ENCODE data around the gene PDE1C. TPM values are rescaled to one million over a fixed set of nuclear protein-coding genes. Genes with fewer than 3 reads are reported as not detected.

PDE1C gene
- total RNA-seq, 5 donors from 2014 or later (not counting 1 experiment from before 2014, with no cell fraction given) = not detected

DNA sequence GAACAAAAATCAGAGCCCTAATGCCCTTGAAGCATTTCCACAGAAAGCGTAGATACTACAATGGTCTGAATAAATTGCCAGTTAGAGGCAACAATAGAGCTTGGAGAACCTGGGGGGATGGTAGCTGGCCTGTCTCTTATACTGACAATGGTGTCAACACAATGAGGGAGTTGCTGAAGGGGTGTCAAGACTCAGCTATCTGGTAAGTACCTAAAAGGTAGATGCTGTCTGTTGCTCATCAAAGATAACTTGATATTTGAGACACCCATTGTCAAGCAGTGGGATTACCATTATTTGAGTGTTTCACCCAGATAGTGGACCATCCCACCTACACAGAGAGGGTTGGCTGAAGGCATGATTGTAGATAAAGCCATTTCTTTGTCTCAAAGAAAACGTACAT is 72.8 kb downstream of the PDE1C start:
- no peaks in the 10 kb centered on the region for H3K4me1 Mint-ChIP-seq
- Histone ChIP-seq H3K27me3 (replicated peaks in 1 of 2; ENCODE audit: control insufficient read depth in 2 of 2, extremely low read depth in 1 of 2, insufficient read depth in 2 of 2, low read length in 1 of 2) (no peaks in the 10 kb centered on the region), H3K4me3 (ENCODE audit: control insufficient read depth in 1 of 2, extremely low read depth in 1 of 2, low read length in 1 of 2) (no peak overlapping the region), H3K4me1 (ENCODE audit: control insufficient read depth in 1 of 2, extremely low read depth in 1 of 2, insufficient read depth in 2 of 2, low read length in 2 of 2) (no peaks in the 10 kb centered on the region), H3K36me3 (ENCODE audit: control insufficient read depth in 2 of 2, extremely low read depth in 1 of 2, insufficient read depth in 1 of 2, low read length in 1 of 2) (no peaks in the 10 kb centered on the region), H3K27ac (ENCODE audit: low read length) (no peak overlapping the region), H3K9me3 (no peaks in the 10 kb centered on the region)
- H3K36me3 Mint-ChIP-seq = no peaks in the 10 kb centered on the region
- CTCF ChIA-PET = no interaction called here
- WGBS (ENCODE audit: insufficient coverage) = no CpG with 5 or more reads among the region's 2 CpGs
- H3K9me3 Mint-ChIP-seq = peaks cover 7 to 13% (median 11%) of the 10 kb centered on the region in 3 donors
- H3K4me3 Mint-ChIP-seq = no peak overlapping the region
- no peak for DNase-seq
- POLR2A ChIA-PET = no interaction called here
- no peak for ATAC-seq (replicated peaks in 1 of 4)
- no peaks in the 10 kb centered on the region for H3K27me3 Mint-ChIP-seq
- H3K27ac Mint-ChIP-seq = no peak overlapping the region

DNA sequence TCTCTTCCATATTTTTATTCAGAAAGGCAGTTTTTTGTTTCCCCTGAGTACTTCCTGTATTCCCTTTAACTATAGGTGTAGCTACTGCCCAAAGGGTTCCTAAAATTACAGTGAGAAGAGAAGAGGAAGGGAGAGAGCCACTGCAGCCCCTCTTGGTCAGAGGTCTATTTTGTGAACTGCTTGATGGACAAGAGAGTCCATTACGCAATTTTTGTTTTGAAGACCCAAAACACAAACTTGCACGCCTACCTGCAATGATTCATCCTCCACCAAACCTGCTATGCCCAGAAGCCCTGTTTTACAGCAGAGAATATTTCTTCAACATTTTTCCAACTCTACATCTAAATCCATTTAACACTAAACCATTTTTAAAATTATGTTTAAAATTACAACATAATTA is 75.1 kb downstream of the PDE1C start:
- no peaks in the 10 kb centered on the region for H3K4me1 Mint-ChIP-seq
- no peaks in the 10 kb centered on the region for H3K36me3 Mint-ChIP-seq
- POLR2A ChIA-PET = no interaction called here
- Histone ChIP-seq H3K4me3 (ENCODE audit: control insufficient read depth in 1 of 2, extremely low read depth in 1 of 2, low read length in 1 of 2) (no peak overlapping the region), H3K36me3 (ENCODE audit: control insufficient read depth in 2 of 2, extremely low read depth in 1 of 2, insufficient read depth in 1 of 2, low read length in 1 of 2) (no peaks in the 10 kb centered on the region), H3K27ac (ENCODE audit: low read length) (no peak overlapping the region), H3K27me3 (replicated peaks in 1 of 2; ENCODE audit: control insufficient read depth in 2 of 2, extremely low read depth in 1 of 2, insufficient read depth in 2 of 2, low read length in 1 of 2) (no peaks in the 10 kb centered on the region), H3K9me3 (no peaks in the 10 kb centered on the region), H3K4me1 (ENCODE audit: control insufficient read depth in 1 of 2, extremely low read depth in 1 of 2, insufficient read depth in 2 of 2, low read length in 2 of 2) (no peaks in the 10 kb centered on the region)
- peaks cover 0 to 8% (median 7%) of the 10 kb centered on the region in 3 donors for H3K9me3 Mint-ChIP-seq
- no peak overlapping the region for H3K27ac Mint-ChIP-seq
- WGBS (ENCODE audit: insufficient coverage) = 92% methylated on average over 2 of the region's 2 CpGs
- no peak overlapping the region for H3K4me3 Mint-ChIP-seq
- CTCF ChIA-PET = no interaction called here
- ATAC-seq (replicated peaks in 1 of 4) = no peak
- H3K27me3 Mint-ChIP-seq = no peaks in the 10 kb centered on the region
- no peak for DNase-seq

GRCh38 chr7:31991846-31992245 is 78.4 kb downstream of the PDE1C start:
- ChIA-PET POLR2A (no interaction called here), CTCF (no interaction called here)
- Mint-ChIP-seq H3K27me3 (no peaks in the 10 kb centered on the region), H3K4me1 (no peaks in the 10 kb centered on the region), H3K4me3 (no peak overlapping the region), H3K36me3 (no peaks in the 10 kb centered on the region), H3K9me3 (peaks cover 3 to 9% (median 5%) of the 10 kb centered on the region in 3 donors), H3K27ac (no peak overlapping the region)
- H3K27ac ChIP-seq (ENCODE audit: low read length) = no peak overlapping the region
- ATAC-seq (replicated peaks in 1 of 4) (no peak), DNase-seq (no peak)
- 73% methylated on average over 3 of the region's 3 CpGs for WGBS (ENCODE audit: insufficient coverage)
- H3K4me3 ChIP-seq (ENCODE audit: control insufficient read depth in 1 of 2, extremely low read depth in 1 of 2, low read length in 1 of 2) = no peak overlapping the region
- H3K9me3 ChIP-seq = no peaks in the 10 kb centered on the region
- no peaks in the 10 kb centered on the region for H3K36me3 ChIP-seq (ENCODE audit: control insufficient read depth in 2 of 2, extremely low read depth in 1 of 2, insufficient read depth in 1 of 2, low read length in 1 of 2)
- H3K27me3 ChIP-seq (replicated peaks in 1 of 2; ENCODE audit: control insufficient read depth in 2 of 2, extremely low read depth in 1 of 2, insufficient read depth in 2 of 2, low read length in 1 of 2) = no peaks in the 10 kb centered on the region
- no peaks in the 10 kb centered on the region for H3K4me1 ChIP-seq (ENCODE audit: control insufficient read depth in 1 of 2, extremely low read depth in 1 of 2, insufficient read depth in 2 of 2, low read length in 2 of 2)

GRCh38 chr7:31991406-31991805 is 78.8 kb downstream of the PDE1C start:
- no peak overlapping the region for H3K27ac ChIP-seq (ENCODE audit: low read length)
- Mint-ChIP-seq H3K27me3 (no peaks in the 10 kb centered on the region), H3K4me3 (no peak overlapping the region), H3K9me3 (peaks cover 3 to 9% (median 5%) of the 10 kb centered on the region in 3 donors), H3K36me3 (no peaks in the 10 kb centered on the region), H3K27ac (no peak overlapping the region), H3K4me1 (no peaks in the 10 kb centered on the region)
- no peaks in the 10 kb centered on the region for H3K36me3 ChIP-seq (ENCODE audit: control insufficient read depth in 2 of 2, extremely low read depth in 1 of 2, insufficient read depth in 1 of 2, low read length in 1 of 2)
- ChIA-PET POLR2A (no interaction called here), CTCF (no interaction called here)
- no peak overlapping the region for H3K4me3 ChIP-seq (ENCODE audit: control insufficient read depth in 1 of 2, extremely low read depth in 1 of 2, low read length in 1 of 2)
- ATAC-seq (replicated peaks in 1 of 4) = no peak
- H3K27me3 ChIP-seq (replicated peaks in 1 of 2; ENCODE audit: control insufficient read depth in 2 of 2, extremely low read depth in 1 of 2, insufficient read depth in 2 of 2, low read length in 1 of 2) = no peaks in the 10 kb centered on the region
- 100% methylated on average over 1 of the region's 3 CpGs for WGBS (ENCODE audit: insufficient coverage)
- no peaks in the 10 kb centered on the region for H3K9me3 ChIP-seq
- no peaks in the 10 kb centered on the region for H3K4me1 ChIP-seq (ENCODE audit: control insufficient read depth in 1 of 2, extremely low read depth in 1 of 2, insufficient read depth in 2 of 2, low read length in 2 of 2)
- no peak for DNase-seq

DNA sequence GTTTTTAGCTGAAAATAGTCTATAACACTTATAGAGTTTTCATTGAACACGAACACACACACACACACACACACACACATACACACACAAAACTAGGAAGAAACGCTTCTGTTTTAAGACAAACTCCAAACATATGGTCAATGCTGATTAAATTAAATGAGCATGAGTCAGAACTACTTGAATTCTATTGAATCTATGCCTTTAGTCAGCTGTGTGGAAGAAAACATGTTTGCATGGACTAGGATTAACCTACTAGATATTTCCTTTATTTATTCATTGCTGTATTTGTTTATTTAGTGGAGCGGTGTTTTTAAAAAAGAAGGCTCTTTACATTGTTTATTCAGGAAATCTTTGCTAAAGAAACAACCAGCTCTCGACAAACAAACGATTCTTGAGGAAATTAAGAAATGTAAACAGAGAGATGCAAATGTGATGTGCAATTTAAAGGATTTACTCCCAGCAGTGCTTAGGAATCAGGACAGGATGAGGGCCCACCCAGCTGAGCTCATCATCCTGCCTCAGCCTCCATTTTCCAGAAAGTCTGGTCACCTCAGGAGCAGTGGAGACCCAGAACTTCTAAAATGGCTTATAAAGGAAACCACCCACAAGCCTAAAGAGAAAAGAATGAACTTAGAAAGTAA is 83.2 kb downstream of the PDE1C start:
- ChIA-PET CTCF (no interaction called here), POLR2A (interaction anchor here in 1 of 2 donors (0.7 kb wide), 1 partner anchor 13 kb away, joined by 3 read pairs; no protein-coding TSS in a partner anchor)
- 100% methylated on average over 2 of the region's 5 CpGs for WGBS (ENCODE audit: insufficient coverage)
- no peaks in the 10 kb centered on the region for H3K4me1 Mint-ChIP-seq
- no peaks in the 10 kb centered on the region for H3K36me3 ChIP-seq (ENCODE audit: control insufficient read depth in 2 of 2, extremely low read depth in 1 of 2, insufficient read depth in 1 of 2, low read length in 1 of 2)
- no peaks in the 10 kb centered on the region for H3K27me3 ChIP-seq (replicated peaks in 1 of 2; ENCODE audit: control insufficient read depth in 2 of 2, extremely low read depth in 1 of 2, insufficient read depth in 2 of 2, low read length in 1 of 2)
- H3K4me3 ChIP-seq (ENCODE audit: control insufficient read depth in 1 of 2, extremely low read depth in 1 of 2, low read length in 1 of 2) = no peak overlapping the region
- DNase-seq (no peak), ATAC-seq (replicated peaks in 1 of 4) (no peak)
- no peak overlapping the region for H3K27ac Mint-ChIP-seq
- no peaks in the 10 kb centered on the region for H3K27me3 Mint-ChIP-seq
- no peaks in the 10 kb centered on the region for H3K36me3 Mint-ChIP-seq
- no peaks in the 10 kb centered on the region for H3K4me1 ChIP-seq (ENCODE audit: control insufficient read depth in 1 of 2, extremely low read depth in 1 of 2, insufficient read depth in 2 of 2, low read length in 2 of 2)
- H3K4me3 Mint-ChIP-seq = no peak overlapping the region
- no peaks in the 10 kb centered on the region for H3K9me3 ChIP-seq
- H3K9me3 Mint-ChIP-seq = peaks cover 10 to 26% (median 17%) of the 10 kb centered on the region in 3 donors
- no peak overlapping the region for H3K27ac ChIP-seq (ENCODE audit: low read length)

GRCh38 chr7:31982962-31983361 is 87.2 kb downstream of the PDE1C start:
- no peak overlapping the region for H3K27ac Mint-ChIP-seq
- no peak overlapping the region for H3K4me3 ChIP-seq (ENCODE audit: control insufficient read depth in 1 of 2, extremely low read depth in 1 of 2, low read length in 1 of 2)
- H3K36me3 ChIP-seq (ENCODE audit: control insufficient read depth in 2 of 2, extremely low read depth in 1 of 2, insufficient read depth in 1 of 2, low read length in 1 of 2) = no peaks in the 10 kb centered on the region
- no peaks in the 10 kb centered on the region for H3K27me3 Mint-ChIP-seq
- no peaks in the 10 kb centered on the region for H3K4me1 ChIP-seq (ENCODE audit: control insufficient read depth in 1 of 2, extremely low read depth in 1 of 2, insufficient read depth in 2 of 2, low read length in 2 of 2)
- WGBS (ENCODE audit: insufficient coverage) = no CpG with 5 or more reads among the region's 1 CpG
- no peaks in the 10 kb centered on the region for H3K4me1 Mint-ChIP-seq
- no peak overlapping the region for H3K27ac ChIP-seq (ENCODE audit: low read length)
- DNase-seq = no peak
- H3K27me3 ChIP-seq (replicated peaks in 1 of 2; ENCODE audit: control insufficient read depth in 2 of 2, extremely low read depth in 1 of 2, insufficient read depth in 2 of 2, low read length in 1 of 2) = no peaks in the 10 kb centered on the region
- H3K9me3 ChIP-seq = no peaks in the 10 kb centered on the region
- H3K36me3 Mint-ChIP-seq = no peaks in the 10 kb centered on the region
- CTCF ChIA-PET = no interaction called here
- POLR2A ChIA-PET = no interaction called here
- ATAC-seq (replicated peaks in 1 of 4) = no peak
- peaks cover 10 to 28% (median 13%) of the 10 kb centered on the region in 3 donors for H3K9me3 Mint-ChIP-seq
- H3K4me3 Mint-ChIP-seq = no peak overlapping the region
